Activated T-cell treated with anti-CD3 and anti-CD28 coated beads, Interleukin-2, amount 50 U/mL, for 1 hour (primary cell): ENCODE data around the gene KIRREL3.

ENCODE experiments used
- DNase-seq: peaks from one replicate; pipeline ENCODE4 v3.0.0-alpha.2; 2020

The KIRREL3 gene

GRCh38 chr11:126821827-126822226 is 178.7 kb downstream of the KIRREL3 start:
- DNase-seq, result no peak

GRCh38 chr11:126819194-126819593 is 181.4 kb downstream of the KIRREL3 start:
- DNase-seq, result no peak

GRCh38 chr11:126817523-126818450 is 182.8 kb downstream of the KIRREL3 start:
- no peak for DNase-seq

GRCh38 chr11:126817096-126817495 is 183.5 kb downstream of the KIRREL3 start:
- no peak for DNase-seq

- no peak for DNase-seq
Measured at GRCh38 chr11:126816645-126817044, 183.9 kb downstream of the KIRREL3 start.

GRCh38 chr11:126815111-126815510 is 185.5 kb downstream of the KIRREL3 start:
- no peak for DNase-seq

- DNase-seq, result no peak
Measured at GRCh38 chr11:126810776-126811175, 189.8 kb downstream of the KIRREL3 start.

GRCh38 chr11:126809514-126810289 is 190.9 kb downstream of the KIRREL3 start:
- DNase-seq, result no peak

- DNase-seq, result no peak
Measured at GRCh38 chr11:126808836-126809235, 191.7 kb downstream of the KIRREL3 start.

- DNase-seq, result no peak
Measured at GRCh38 chr11:126808296-126808695, 192.3 kb downstream of the KIRREL3 start.

- no peak for DNase-seq
Measured at GRCh38 chr11:126805870-126806269, 194.7 kb downstream of the KIRREL3 start.

GRCh38 chr11:126804363-126804762 is 196.2 kb downstream of the KIRREL3 start:
- no peak for DNase-seq

- DNase-seq, result no peak
Measured at GRCh38 chr11:126800009-126800408, 200.6 kb downstream of the KIRREL3 start.

- DNase-seq, result no peak
Measured at GRCh38 chr11:126797457-126798169, 203.0 kb downstream of the KIRREL3 start.

- DNase-seq, result no peak
Measured at GRCh38 chr11:126793596-126793995, 207.0 kb downstream of the KIRREL3 start.

- no peak for DNase-seq
Measured at GRCh38 chr11:126791991-126792390, 208.6 kb downstream of the KIRREL3 start.

GRCh38 chr11:126791446-126791845 is 209.1 kb downstream of the KIRREL3 start:
- DNase-seq, result no peak

- no peak for DNase-seq
Measured at GRCh38 chr11:126790550-126791081, 210.0 kb downstream of the KIRREL3 start.

- no peak for DNase-seq
Measured at GRCh38 chr11:126782810-126783209, 217.8 kb downstream of the KIRREL3 start.

GRCh38 chr11:126781942-126782341 is 218.6 kb downstream of the KIRREL3 start:
- no peak for DNase-seq

- DNase-seq, result no peak
Measured at GRCh38 chr11:126776119-126776518, 224.5 kb downstream of the KIRREL3 start.

GRCh38 chr11:126772267-126772666 is 228.3 kb downstream of the KIRREL3 start:
- no peak for DNase-seq

GRCh38 chr11:126768702-126769101 is 231.9 kb downstream of the KIRREL3 start:
- no peak for DNase-seq
